Measurements from ENCODE around the gene TMEM100.

GRCh38 chr17:55768936-55769624, 46.4 kb upstream of the TMEM100 start:
- no peak for TF ChIP-seq CTCF (IDR thresholded peaks at IDR 0.05; ENCODE audit: extremely low read depth in 1 of 2, insufficient read depth in 1 of 2, low read depth in 1 of 2, low read length in 2 of 2)
- TF ChIP-seq POLR2AphosphoS5 (IDR thresholded peaks at IDR 0.05; ENCODE audit: insufficient read depth, low read depth, low read length): no peak
- TF ChIP-seq POLR2A (IDR thresholded peaks at IDR 0.05; ENCODE audit: low read depth, low read length): no peak

Data from endothelial cell of umbilical vein (primary cell).